Right lobe of liver (tissue), 6 donors: Measurements from ENCODE around the gene ARGLU1. TPM values are rescaled to one million over a fixed set of nuclear protein-coding genes. Genes with fewer than 3 reads are reported as not detected.
A peak's percentile ranks its signal among the peaks of the same experiment; 100 is the strongest.

Experiments
- ATAC-seq, 4 donors: fragments of 200-7000 bp; cut with Tn5 transposase; one replicate each; pipeline ENCODE4 v1.9.1; 2020; ENCODE audit warnings: mild to moderate bottlenecking in 4 of 4, moderate library complexity in 4 of 4
- DNase-seq, 3 donors: peaks; one replicate each; pipeline ENCODE4 v3.0.0-alpha.2; 2020
- H3K27ac ChIP-seq, 3 donors: fragments of 200-600 bp; one replicate each; pipeline ENCODE4 v1.8.0; 2022
- H3K27me3 ChIP-seq, 2 donors: fragments of 200-600 bp; one replicate each; pipeline ENCODE4 v1.8.0; 2022
- H3K36me3 ChIP-seq, 4 donors: fragments of 200-600 bp; sonication (generic) in 1 of 4; one replicate each; pipeline versions ENCODE4 v1.5.1 to v1.8.0; 2017 to 2022; ENCODE audit warnings: control low read depth in 1 of 4
- H3K4me1 ChIP-seq, 4 donors: fragments of 200-600 bp; sonication (generic) in 1 of 4; one replicate each; pipeline versions ENCODE4 v1.5.1 to v1.8.0; 2017 to 2022; ENCODE audit warnings: control low read depth in 1 of 4
- H3K4me3 ChIP-seq, 3 donors: fragments of 200-600 bp; one replicate each; pipeline ENCODE4 v1.8.0; 2022
- H3K9me3 ChIP-seq, 4 donors: fragments of 200-600 bp; sonication (generic) in 1 of 4; one replicate each; pipeline versions ENCODE4 v1.5.1 to v1.8.0; 2017 to 2022; ENCODE audit warnings: control low read depth in 1 of 4
- POLR2A ChIP-seq: fragments of 450-650 bp; IDR thresholded peaks from one replicate; pipeline ENCODE4 v1.6.1; 2017; ENCODE audit warnings: antibody characterized with exemption, mild to moderate bottlenecking
- WGBS: methylation state at CpG from one replicate; pipeline ENCODE4 v1.1.6; 2018; ENCODE audit warnings: low coverage, low lambda C conversion rate; ENCODE audit not compliant: insufficient coverage; ENCODE audit errors: missing lambda C conversion rate; 5-methylcytosine and 5-hydroxymethylcytosine counted together
- intact Hi-C, 2 donors: fragments of 100-400 bp; cut with DNase I; formaldehyde crosslinking; loops; one replicate each; pipeline versions ENCODE4 v1.11.2 to v1.14.1; 2022
- total RNA-seq, 6 experiments: library from RNA; depleted of rRNA in 2 of 6; stranded (reverse); fragments of >200 nt in 2 of 6; fragmentation: NEBNext Ultra II Directional in 3 of 6; extraction: Animal tissue kit (Norgen Biotek cat#: 25700) in 3 of 6; gene quantifications; one replicate each; pipeline versions ENCODE4 v1.1.0 to v1.2.4, GENCODE V29; 2016 to 2023
- TF ChIP-seq, protein P1 (sequence below), 4 donors: fragments of 200-600 bp in 3 of 4; fragments of 450-650 bp in 1 of 4; IDR thresholded peaks; one replicate each; pipeline versions ENCODE4 v1.5.1 to v1.8.0; 2016 to 2022; ENCODE audit warnings: antibody characterized with exemption in 4 of 4, mild to moderate bottlenecking in 2 of 4
- donor health status: DM: no; HTN: yes; CAD: no.
- donor health status: DM: no; HTN: no; CAD: no.
- donor health status: DM: no; HTN: no; CAD: no.
- donor health status: DM: no; HTN: yes; CAD: no.
- donor health status: DM: no; HTN: yes; CAD: no.

Gene ARGLU1
- total RNA-seq, 6 experiments from 2014 or later = 19.9 to 35.6 (median 32.0) TPM

DNA sequence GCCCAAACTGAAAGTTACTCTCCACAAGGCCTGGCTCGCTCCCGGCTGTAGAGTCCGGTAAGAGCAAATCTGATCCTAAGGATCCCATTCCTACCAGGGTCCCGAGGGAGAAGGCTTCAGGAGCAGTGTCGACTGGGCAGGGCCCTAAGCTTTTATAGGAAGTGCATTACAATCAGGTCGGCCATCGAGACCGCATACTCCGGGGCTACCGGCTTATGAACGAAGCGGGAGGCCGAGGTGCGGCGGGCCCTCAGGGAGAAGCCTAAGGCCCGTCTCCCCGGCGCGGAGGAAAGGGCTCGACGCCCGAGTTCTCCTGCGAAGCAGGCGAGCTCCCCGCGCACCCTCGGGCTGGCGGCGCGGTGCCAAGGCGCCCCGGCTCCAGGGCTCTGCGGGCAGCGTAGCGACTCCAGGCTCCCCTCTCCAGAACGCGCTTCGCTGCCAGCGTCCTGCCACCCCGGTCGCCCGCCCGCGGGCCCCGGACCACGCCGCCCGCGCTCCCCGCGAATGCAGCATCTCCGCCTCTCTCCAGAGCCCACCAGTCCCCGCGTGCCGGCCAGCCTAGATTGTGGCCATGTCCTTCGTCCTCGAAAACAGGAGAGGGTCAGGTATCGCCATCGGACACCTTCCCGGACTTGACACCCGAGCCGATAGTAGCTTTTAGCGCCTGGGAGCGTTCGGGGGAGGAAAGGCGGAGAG is 33.8 kb downstream of the ARGLU1 start:
- 10% methylated on average over 7 of the region's 66 CpGs for WGBS
- no peak for ATAC-seq
- TF ChIP-seq, protein P1, sequence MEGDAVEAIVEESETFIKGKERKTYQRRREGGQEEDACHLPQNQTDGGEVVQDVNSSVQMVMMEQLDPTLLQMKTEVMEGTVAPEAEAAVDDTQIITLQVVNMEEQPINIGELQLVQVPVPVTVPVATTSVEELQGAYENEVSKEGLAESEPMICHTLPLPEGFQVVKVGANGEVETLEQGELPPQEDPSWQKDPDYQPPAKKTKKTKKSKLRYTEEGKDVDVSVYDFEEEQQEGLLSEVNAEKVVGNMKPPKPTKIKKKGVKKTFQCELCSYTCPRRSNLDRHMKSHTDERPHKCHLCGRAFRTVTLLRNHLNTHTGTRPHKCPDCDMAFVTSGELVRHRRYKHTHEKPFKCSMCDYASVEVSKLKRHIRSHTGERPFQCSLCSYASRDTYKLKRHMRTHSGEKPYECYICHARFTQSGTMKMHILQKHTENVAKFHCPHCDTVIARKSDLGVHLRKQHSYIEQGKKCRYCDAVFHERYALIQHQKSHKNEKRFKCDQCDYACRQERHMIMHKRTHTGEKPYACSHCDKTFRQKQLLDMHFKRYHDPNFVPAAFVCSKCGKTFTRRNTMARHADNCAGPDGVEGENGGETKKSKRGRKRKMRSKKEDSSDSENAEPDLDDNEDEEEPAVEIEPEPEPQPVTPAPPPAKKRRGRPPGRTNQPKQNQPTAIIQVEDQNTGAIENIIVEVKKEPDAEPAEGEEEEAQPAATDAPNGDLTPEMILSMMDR (IDR thresholded peaks at IDR 0.05) = no peak
- no peak for TF ChIP-seq POLR2A
- Histone ChIP-seq H3K4me1 (peaks cover 0 to 21% (median 4%) of the 10 kb centered on the region in 4 donors), H3K27me3 (peaks cover 0 to 8% of the 10 kb centered on the region in 2 donors), H3K27ac (peak overlapping the region; percentile 9 to 51 (median 35)), H3K36me3 (no peaks in the 10 kb centered on the region), H3K9me3 (no peaks in the 10 kb centered on the region), H3K4me3 (peak overlapping the region; percentile 37 to 68 (median 39))
- intact Hi-C loops = no loop called here
- DNase-seq = peak; percentile 53 to 62 (median 54)

DNA sequence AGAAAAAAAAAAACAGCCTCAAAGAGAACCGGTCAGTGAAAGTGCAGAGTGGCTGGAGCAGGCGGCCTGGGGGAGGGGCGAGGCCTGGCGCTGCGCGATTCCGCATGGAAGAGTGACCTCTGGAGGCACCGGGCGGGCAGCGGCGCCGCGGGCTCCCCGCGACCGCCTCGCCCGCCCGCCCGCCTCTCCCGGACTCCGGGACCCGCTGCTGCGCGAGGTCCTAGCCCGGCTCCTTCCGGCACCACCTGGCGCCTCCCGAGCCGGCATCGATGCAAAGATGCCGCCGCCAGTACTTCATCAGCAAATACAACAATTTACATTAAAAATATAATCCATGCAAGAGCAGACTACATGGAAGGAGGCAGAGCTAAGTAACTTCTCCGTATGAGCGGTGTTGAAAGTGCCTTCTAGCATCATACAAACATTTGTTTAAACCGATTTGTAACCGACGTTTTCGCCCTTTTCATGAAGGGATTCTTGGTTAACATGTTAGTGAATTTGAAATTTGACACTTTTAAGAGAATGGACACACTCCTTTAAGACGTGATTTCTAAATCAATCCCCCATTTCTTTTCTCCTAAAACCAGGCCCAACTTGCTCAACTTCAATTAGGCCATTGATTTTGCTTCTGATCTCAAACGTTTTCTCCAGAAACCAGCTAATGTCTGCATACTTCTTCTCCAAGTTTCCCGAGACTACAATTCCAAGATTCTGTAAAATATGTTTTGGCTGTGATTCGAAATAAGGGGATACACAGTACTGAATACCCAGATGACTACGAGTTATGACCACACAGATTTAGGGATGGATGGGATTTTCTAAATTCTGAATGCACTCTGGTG is 34.6 kb downstream of the ARGLU1 start:
- Histone ChIP-seq H3K27me3 (peaks cover 0 to 8% of the 10 kb centered on the region in 2 donors), H3K9me3 (no peaks in the 10 kb centered on the region), H3K4me3 (peak overlapping the region; percentile 37 to 68 (median 39)), H3K4me1 (peaks cover 0 to 21% (median 4%) of the 10 kb centered on the region in 4 donors), H3K27ac (peak overlapping the region; percentile 9 to 51 (median 35)), H3K36me3 (no peaks in the 10 kb centered on the region)
- TF ChIP-seq POLR2A = no peak
- TF ChIP-seq, protein P1 (IDR thresholded peaks at IDR 0.05) = peak; percentile 29 to 75 (median 66)
- 7% methylated on average over 20 of the region's 44 CpGs for WGBS
- intact Hi-C loops = no loop called here
- ATAC-seq (peak; percentile 59 to 78 (median 70)), DNase-seq (peak; percentile 82 to 87 (median 86))

DNA sequence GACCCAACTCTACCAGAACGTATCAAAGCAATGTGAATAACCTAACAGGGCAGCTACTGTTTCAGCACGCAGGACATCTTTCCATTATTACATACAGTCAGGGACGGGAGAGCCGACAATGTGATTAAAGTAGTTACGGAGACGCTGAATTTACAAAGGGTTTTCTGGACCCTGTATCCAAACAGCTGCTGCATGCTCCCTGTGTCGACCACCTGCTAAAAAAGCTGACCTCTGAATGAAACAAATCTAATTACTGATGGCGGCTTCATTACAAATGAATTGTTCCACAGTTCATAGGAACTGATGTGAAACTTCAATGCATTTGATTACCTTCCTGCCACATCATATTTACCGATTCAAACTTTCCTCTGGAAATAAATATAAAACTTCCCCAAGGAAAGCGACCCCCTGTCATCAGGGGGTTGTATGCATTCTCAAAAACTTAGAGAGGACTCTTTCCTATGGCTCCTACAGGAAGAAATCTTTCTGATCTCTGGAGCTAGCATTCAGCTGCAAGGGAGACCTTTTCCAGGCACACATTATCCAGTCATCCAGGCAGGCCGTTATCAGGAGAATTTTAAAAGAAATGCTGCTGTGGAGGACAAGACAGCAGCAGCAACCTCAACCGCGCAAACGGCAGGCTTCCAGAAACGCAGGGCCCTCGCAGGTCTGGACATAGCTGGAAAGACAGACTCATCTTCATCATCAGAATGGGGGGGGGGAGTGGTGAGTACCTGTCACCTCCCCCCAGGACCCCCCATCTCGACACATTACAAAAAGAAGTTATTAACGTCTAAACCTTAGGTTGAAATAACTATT is 35.6 kb downstream of the ARGLU1 start:
- Histone ChIP-seq H3K9me3 (no peaks in the 10 kb centered on the region), H3K4me1 (peaks cover 0 to 21% (median 4%) of the 10 kb centered on the region in 4 donors), H3K36me3 (no peaks in the 10 kb centered on the region), H3K27ac (peak overlapping the region in 1 of 3 donors; percentile 35), H3K4me3 (peak overlapping the region in 1 of 3 donors; percentile 68), H3K27me3 (peaks cover 0 to 8% of the 10 kb centered on the region in 2 donors)
- DNase-seq (no peak), ATAC-seq (no peak)
- WGBS = 20% methylated on average over 18 of the region's 18 CpGs
- TF ChIP-seq, protein P1 (IDR thresholded peaks at IDR 0.05) = no peak
- no peak for TF ChIP-seq POLR2A
- intact Hi-C loops = no loop called here

DNA sequence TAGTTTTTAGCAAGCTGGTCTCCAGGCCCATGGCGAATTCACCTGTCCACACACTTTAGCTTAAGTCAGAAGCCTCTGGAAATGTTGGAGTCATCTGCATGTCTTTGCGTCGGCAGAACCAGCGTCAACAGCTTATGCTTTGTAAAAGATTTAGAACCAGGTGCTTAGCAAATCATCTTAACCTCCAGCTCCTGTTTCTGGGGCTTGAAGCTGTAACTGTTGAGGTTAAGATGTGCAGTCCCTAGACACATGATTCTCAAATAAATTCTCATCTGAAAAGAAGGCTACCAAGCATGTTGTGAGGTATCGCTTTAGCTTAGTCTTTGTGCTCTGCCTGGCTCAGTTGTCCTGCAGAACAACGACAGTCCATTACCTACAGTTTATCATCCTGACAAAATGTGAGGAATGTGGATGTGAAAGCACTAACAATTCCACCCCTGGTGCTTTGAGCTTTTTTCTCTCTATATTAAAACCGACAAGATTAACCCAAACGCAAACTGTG is 36.9 kb downstream of the ARGLU1 start:
- Histone ChIP-seq H3K9me3 (no peaks in the 10 kb centered on the region), H3K4me1 (peaks cover 0 to 18% (median 4%) of the 10 kb centered on the region in 4 donors), H3K36me3 (no peaks in the 10 kb centered on the region), H3K27ac (no peak overlapping the region), H3K4me3 (no peak overlapping the region), H3K27me3 (peaks cover 0 to 8% of the 10 kb centered on the region in 2 donors)
- DNase-seq = no peak
- intact Hi-C loops = no loop called here
- no peak for ATAC-seq
- 48% methylated on average over 8 of the region's 8 CpGs for WGBS
- TF ChIP-seq, protein P1 (IDR thresholded peaks at IDR 0.05) = no peak
- no peak for TF ChIP-seq POLR2A
